ENCODE data around the gene BCL2L12. TPM values are rescaled to one million over a fixed set of nuclear protein-coding genes. Genes with fewer than 3 reads are reported as not detected.

BCL2L12 gene
- total RNA-seq, 1 donor from 2014 or later, result 50.1 TPM

- Mint-ChIP-seq H3K4me3 (ENCODE audit: unreplicated experiment) (peak overlapping the region; percentile 96), H3K27ac (ENCODE audit: unreplicated experiment) (peak overlapping the region; percentile 8), H3K4me1 (ENCODE audit: unreplicated experiment) (peaks cover 33% of the 10 kb centered on the region), H3K9me3 (ENCODE audit: unreplicated experiment) (no peaks in the 10 kb centered on the region), H3K36me3 (ENCODE audit: low read depth, unreplicated experiment) (peaks cover 23% of the 10 kb centered on the region), H3K27me3 (ENCODE audit: unreplicated experiment) (peaks cover 26% of the 10 kb centered on the region)
- TF ChIP-seq CTCF (IDR thresholded peaks at IDR 0.05; ENCODE audit: unreplicated experiment), result no peak
- no peak for DNase-seq (ENCODE audit: low spot score)
Measured at GRCh38 chr19:49692147-49692506, 26.4 kb downstream of the BCL2L12 start.

DNA sequence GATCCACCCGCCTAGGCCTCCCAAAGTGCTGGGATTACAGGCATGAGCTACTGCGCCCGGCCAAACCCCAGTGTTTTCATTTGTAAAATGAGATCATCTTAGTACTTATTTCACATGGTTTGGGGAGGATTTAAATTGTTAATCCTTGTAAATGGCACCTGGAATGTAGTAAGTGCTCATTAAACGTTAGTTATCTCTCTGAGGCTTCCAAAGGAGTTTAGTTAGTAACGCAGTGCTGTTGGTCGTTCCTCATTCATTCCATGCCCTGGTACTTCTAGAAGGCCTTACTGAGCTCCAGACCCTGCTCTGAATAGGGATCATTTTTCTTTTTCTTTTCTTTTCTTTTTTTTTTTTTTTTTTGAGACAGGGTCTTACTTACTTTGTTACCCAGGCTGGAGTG lies 30.4 kb downstream of the BCL2L12 start:
- Mint-ChIP-seq H3K9me3 (ENCODE audit: unreplicated experiment) (no peaks in the 10 kb centered on the region), H3K4me1 (ENCODE audit: unreplicated experiment) (peaks cover 4% of the 10 kb centered on the region)
- no peak for DNase-seq (ENCODE audit: low spot score)

GRCh38 chr19:49696865-49697264 lies 31.1 kb downstream of the BCL2L12 start:
- H3K27me3 Mint-ChIP-seq (ENCODE audit: unreplicated experiment), result no peaks in the 10 kb centered on the region
- no peaks in the 10 kb centered on the region for H3K4me1 Mint-ChIP-seq (ENCODE audit: unreplicated experiment)
- no peaks in the 10 kb centered on the region for H3K9me3 Mint-ChIP-seq (ENCODE audit: unreplicated experiment)
- H3K4me3 Mint-ChIP-seq (ENCODE audit: unreplicated experiment), result peak overlapping the region; percentile 14
- DNase-seq (ENCODE audit: low spot score), result no peak
- TF ChIP-seq CTCF (IDR thresholded peaks at IDR 0.05; ENCODE audit: unreplicated experiment), result no peak
- H3K27ac Mint-ChIP-seq (ENCODE audit: unreplicated experiment), result no peak overlapping the region
- H3K36me3 Mint-ChIP-seq (ENCODE audit: low read depth, unreplicated experiment), result peaks cover 19% of the 10 kb centered on the region

More for the DNA sequence above, 30.4 kb downstream of the BCL2L12 start:
- peaks cover 19% of the 10 kb centered on the region for H3K36me3 Mint-ChIP-seq (ENCODE audit: low read depth, unreplicated experiment)
- no peak for TF ChIP-seq CTCF (IDR thresholded peaks at IDR 0.05; ENCODE audit: unreplicated experiment)
- no peaks in the 10 kb centered on the region for H3K27me3 Mint-ChIP-seq (ENCODE audit: unreplicated experiment)
- H3K4me3 Mint-ChIP-seq (ENCODE audit: unreplicated experiment), result no peak overlapping the region
- H3K27ac Mint-ChIP-seq (ENCODE audit: unreplicated experiment), result no peak overlapping the region

- Mint-ChIP-seq H3K27ac (ENCODE audit: unreplicated experiment) (no peak overlapping the region), H3K36me3 (ENCODE audit: low read depth, unreplicated experiment) (peaks cover 15% of the 10 kb centered on the region), H3K9me3 (ENCODE audit: unreplicated experiment) (no peaks in the 10 kb centered on the region), H3K4me3 (ENCODE audit: unreplicated experiment) (no peak overlapping the region), H3K4me1 (ENCODE audit: unreplicated experiment) (peaks cover 6% of the 10 kb centered on the region), H3K27me3 (ENCODE audit: unreplicated experiment) (no peaks in the 10 kb centered on the region)
- no peak for DNase-seq (ENCODE audit: low spot score)
- no peak for TF ChIP-seq CTCF (IDR thresholded peaks at IDR 0.05; ENCODE audit: unreplicated experiment)
Measured at GRCh38 chr19:49699364-49699763, 33.6 kb downstream of the BCL2L12 start.

- peaks cover 15% of the 10 kb centered on the region for H3K36me3 Mint-ChIP-seq (ENCODE audit: low read depth, unreplicated experiment)
- TF ChIP-seq CTCF (IDR thresholded peaks at IDR 0.05; ENCODE audit: unreplicated experiment), result no peak
- H3K4me1 Mint-ChIP-seq (ENCODE audit: unreplicated experiment), result peaks cover 6% of the 10 kb centered on the region
- no peak overlapping the region for H3K27ac Mint-ChIP-seq (ENCODE audit: unreplicated experiment)
- no peaks in the 10 kb centered on the region for H3K27me3 Mint-ChIP-seq (ENCODE audit: unreplicated experiment)
- DNase-seq (ENCODE audit: low spot score), result no peak
- H3K9me3 Mint-ChIP-seq (ENCODE audit: unreplicated experiment), result no peaks in the 10 kb centered on the region
- no peak overlapping the region for H3K4me3 Mint-ChIP-seq (ENCODE audit: unreplicated experiment)
Measured at GRCh38 chr19:49700563-49700962, 34.8 kb downstream of the BCL2L12 start.

All from endothelial cell (in vitro differentiated cells).